ENCODE data around the gene SLC25A38.
"Not testable (repeated sequence)": the region's sequence is repeated elsewhere in the genome, so short reads cannot be mapped to it uniquely, and the experiment has no call there.

The SLC25A38 gene

GRCh38 chr3:39408493-39409372, 25.6 kb downstream of the SLC25A38 start:
- DNase-seq: peak; percentile 68

GRCh38 chr3:39409514-39410136, 26.5 kb downstream of the SLC25A38 start:
- DNase-seq: no peak

- no peak for DNase-seq
Measured at GRCh38 chr3:39410893-39411292, 27.7 kb downstream of the SLC25A38 start.

- no peak for DNase-seq
Measured at GRCh38 chr3:39412668-39413260, 29.6 kb downstream of the SLC25A38 start.

GRCh38 chr3:39413691-39414420, 30.7 kb downstream of the SLC25A38 start:
- DNase-seq: no peak

- no peak for DNase-seq
Measured at GRCh38 chr3:39414421-39414907, 31.3 kb downstream of the SLC25A38 start.

- DNase-seq: not testable (repeated sequence)
Measured at GRCh38 chr3:39415302-39415701, 32.1 kb downstream of the SLC25A38 start.

- no peak for DNase-seq
Measured at GRCh38 chr3:39415983-39416382, 32.8 kb downstream of the SLC25A38 start.

GRCh38 chr3:39416998-39417397, 33.8 kb downstream of the SLC25A38 start:
- DNase-seq: not testable (repeated sequence)

- not testable (repeated sequence) for DNase-seq
Measured at GRCh38 chr3:39418556-39419225, 35.5 kb downstream of the SLC25A38 start.

- no peak for DNase-seq
Measured at GRCh38 chr3:39419742-39420315, 36.7 kb downstream of the SLC25A38 start.

GRCh38 chr3:39420543-39420942, 37.4 kb downstream of the SLC25A38 start:
- DNase-seq: no peak

- DNase-seq: no peak
Measured at GRCh38 chr3:39423436-39423970, 40.3 kb downstream of the SLC25A38 start.

- DNase-seq: no peak
Measured at GRCh38 chr3:39426312-39426711, 43.1 kb downstream of the SLC25A38 start.

GRCh38 chr3:39427506-39427905, 44.3 kb downstream of the SLC25A38 start:
- no peak for DNase-seq

GRCh38 chr3:39428745-39429201, 45.6 kb downstream of the SLC25A38 start:
- DNase-seq: no peak

GRCh38 chr3:39429466-39429865, 46.3 kb downstream of the SLC25A38 start:
- no peak for DNase-seq

GRCh38 chr3:39432342-39432741, 49.2 kb downstream of the SLC25A38 start:
- DNase-seq: no peak

- no peak for DNase-seq
Measured at GRCh38 chr3:39433642-39434041, 50.5 kb downstream of the SLC25A38 start.

GRCh38 chr3:39434574-39434973, 51.4 kb downstream of the SLC25A38 start:
- DNase-seq: no peak

- DNase-seq: no peak
Measured at GRCh38 chr3:39435006-39435748, 52.0 kb downstream of the SLC25A38 start.

All from stimulated activated CD4-positive, alpha-beta T cell treated with anti-CD3 and anti-CD28 coated beads, Interleukin-4, amount 100 ng/mL, for 24 hours (primary cell).